Neural progenitor cell (in vitro differentiated cells): ENCODE data around the gene ACKR3.

Experiments
- EZH2 ChIP-seq: fragments of 200-600 bp; sonication (generic); IDR thresholded peaks from 2 replicates; pipeline ENCODE4 v1.6.1; 2017; ENCODE audit warnings: antibody characterized with exemption, mild to moderate bottlenecking, moderate library complexity
- EZH2phosphoT487 ChIP-seq: fragments of 200-600 bp; sonication (generic); IDR thresholded peaks from 2 replicates; pipeline ENCODE4 v1.6.1; 2017; ENCODE audit warnings: antibody characterized with exemption

GRCh38 chr2:236618370-236618769, 48.7 kb downstream of the ACKR3 start:
- TF ChIP-seq EZH2 (no peak), EZH2phosphoT487 (no peak)
